GDM1 (cell line): Measurements from ENCODE around the gene AQP5.
A peak's percentile ranks its signal among the peaks of the same experiment; 100 is the strongest.

Experiments used
- DNase-seq: peaks from one replicate; lab custom pipeline; 2025; lab: John Stamatoyannopoulos, UW

The AQP5 gene

GRCh38 chr12:49964849-49965624 lies 3.4 kb downstream of the AQP5 start:
- DNase-seq = no peak

- no peak for DNase-seq
These were observed 4.2 kb downstream of the AQP5 start for GRCh38 chr12:49965836-49966235.

GRCh38 chr12:49966511-49967041 lies 4.9 kb downstream of the AQP5 start:
- no peak for DNase-seq

GRCh38 chr12:49967042-49967776 lies 5.5 kb downstream of the AQP5 start:
- DNase-seq = peak; percentile 75

- DNase-seq = no peak
These were observed 6.1 kb downstream of the AQP5 start for GRCh38 chr12:49967777-49968250.

- DNase-seq = no peak
These were observed 6.8 kb downstream of the AQP5 start for GRCh38 chr12:49968471-49968870.

GRCh38 chr12:49969027-49969426 lies 7.4 kb downstream of the AQP5 start:
- DNase-seq = no peak

GRCh38 chr12:49969651-49970429 lies 8.2 kb downstream of the AQP5 start:
- no peak for DNase-seq

- no peak for DNase-seq
These were observed 9.0 kb downstream of the AQP5 start for GRCh38 chr12:49970658-49971057.

- no peak for DNase-seq
These were observed 9.5 kb downstream of the AQP5 start for GRCh38 chr12:49971141-49971540.

GRCh38 chr12:49972129-49972528 lies 10.5 kb downstream of the AQP5 start:
- DNase-seq = no peak

- DNase-seq = no peak
These were observed 11.1 kb downstream of the AQP5 start, which contains the start of gene AQP6 for GRCh38 chr12:49972641-49973360. AQP6 (plus strand) TSS chr12:49972947; CDS start chr12:49973174, 227 bp downstream.

GRCh38 chr12:49973361-49973830 lies 11.7 kb downstream of the AQP5 start:
- no peak for DNase-seq

GRCh38 chr12:49974231-49974675 lies 12.6 kb downstream of the AQP5 start:
- no peak for DNase-seq

- no peak for DNase-seq
These were observed 13.1 kb downstream of the AQP5 start for GRCh38 chr12:49974677-49975317.

GRCh38 chr12:49975318-49975761 lies 13.7 kb downstream of the AQP5 start:
- DNase-seq = no peak

- no peak for DNase-seq
These were observed 14.9 kb downstream of the AQP5 start for GRCh38 chr12:49976557-49976956.

- DNase-seq = no peak
These were observed 16.5 kb downstream of the AQP5 start for GRCh38 chr12:49978125-49978524.

GRCh38 chr12:49979016-49979586 lies 17.4 kb downstream of the AQP5 start:
- no peak for DNase-seq

- DNase-seq = no peak
These were observed 18.1 kb downstream of the AQP5 start for GRCh38 chr12:49979791-49980190.
